Activated naive CD8-positive, alpha-beta T cell treated with anti-CD3 and anti-CD28 coated beads, Interleukin-2, amount 50 U/mL, for 24 hours (primary cell): ENCODE results near the gene ADAM10.

Experiments used
- ATAC-seq: fragments of 150-1000 bp; cut with Tn5 transposase; one replicate; pipeline ENCODE4 v1.10.0; 2021
- DNase-seq: peaks from one replicate; pipeline ENCODE4 v3.0.0; 2021
- H3K27ac Mint-ChIP-seq: one replicate; pipeline ENCODE4 v1.8.0; 2021; ENCODE audit warnings: mild to moderate bottlenecking, mixed read lengths
- H3K27me3 Mint-ChIP-seq: one replicate; pipeline ENCODE4 v1.8.0; 2021; ENCODE audit warnings: mixed read lengths
- H3K36me3 Mint-ChIP-seq: one replicate; pipeline ENCODE4 v1.8.0; 2021; ENCODE audit warnings: low read depth, mixed read lengths
- H3K4me1 Mint-ChIP-seq: one replicate; pipeline ENCODE4 v1.8.0; 2021; ENCODE audit warnings: mixed read lengths
- H3K4me3 Mint-ChIP-seq: one replicate; pipeline ENCODE4 v1.8.0; 2021; ENCODE audit warnings: mild to moderate bottlenecking, moderate library complexity, mixed read lengths
- H3K9me3 Mint-ChIP-seq: one replicate; pipeline ENCODE4 v1.8.0; 2021; ENCODE audit warnings: mixed read lengths

Gene ADAM10

DNA sequence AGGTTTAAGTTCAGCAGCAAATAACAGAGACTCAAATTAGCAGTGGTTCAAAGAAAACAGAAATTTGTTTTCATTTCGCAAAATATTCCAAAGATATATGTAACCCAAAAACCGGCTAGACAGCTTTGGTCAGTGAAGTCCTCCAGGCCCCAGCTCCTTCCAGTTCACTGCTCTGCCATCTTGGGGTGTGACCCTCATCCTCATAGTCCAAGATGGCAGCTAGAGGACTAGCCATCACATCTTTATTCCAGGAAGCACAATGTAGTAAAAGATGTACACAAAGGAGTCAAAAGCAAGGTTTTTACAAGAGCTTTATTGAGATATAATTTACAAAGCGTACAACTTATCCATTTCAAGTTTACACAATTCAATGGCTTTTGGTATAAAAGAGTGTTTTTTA lies 210.6 kb downstream of the ADAM10 start:
- ATAC-seq = no peak
- H3K4me1 Mint-ChIP-seq = no peaks in the 10 kb centered on the region
- no peaks in the 10 kb centered on the region for H3K9me3 Mint-ChIP-seq
- no peaks in the 10 kb centered on the region for H3K27me3 Mint-ChIP-seq
- no peak overlapping the region for H3K27ac Mint-ChIP-seq
- no peak overlapping the region for H3K4me3 Mint-ChIP-seq
- no peaks in the 10 kb centered on the region for H3K36me3 Mint-ChIP-seq
- DNase-seq = no peak
